SK-N-SH (cell line): ENCODE measurements around the gene AKAP10.
A peak's percentile ranks its signal among the peaks of the same experiment; 100 is the strongest.

Experiments used
- CTCF ChIP-seq: fragments of 200-600 bp; sonication (generic); IDR thresholded peaks from 2 replicates; pipeline ENCODE4 v1.6.1; 2017; ENCODE audit warnings: antibody characterized with exemption, mild to moderate bottlenecking, moderate library complexity
- ELF1 ChIP-seq: IDR thresholded peaks from 2 replicates; pipeline ENCODE4 v1.4.0; 2012
- MAX ChIP-seq: IDR thresholded peaks from 2 replicates; pipeline ENCODE4 v1.4.0; 2012; ENCODE audit warnings: low read depth
- NFIC ChIP-seq: IDR thresholded peaks from 2 replicates; pipeline ENCODE4 v1.4.0; 2012; ENCODE audit warnings: borderline replicate concordance
- POLR2AphosphoS5 ChIP-seq: IDR thresholded peaks from 2 replicates; pipeline ENCODE4 v1.6.1; 2012; ENCODE audit warnings: low read depth, low read length
- RAD21 ChIP-seq: IDR thresholded peaks from 2 replicates; pipeline ENCODE4 v1.6.1; 2012; ENCODE audit warnings: mild to moderate bottlenecking, low read length
- USF2 ChIP-seq: fragments of 150-350 bp; IDR thresholded peaks from 2 replicates; pipeline ENCODE4 v1.6.1; 2017; ENCODE audit warnings: antibody characterized with exemption, low read length, low read depth, borderline replicate concordance

- peak; percentile 65; the same call in 1 of the 2 replicates for TF ChIP-seq ELF1
- no peak for TF ChIP-seq RAD21
- TF ChIP-seq CTCF, result no peak
- peak; percentile 80 for TF ChIP-seq POLR2AphosphoS5
- no peak for TF ChIP-seq NFIC
- TF ChIP-seq MAX, result peak; percentile 98
- peak; percentile 74 for TF ChIP-seq USF2
Observed at GRCh38 chr17:19977293-19978208, at the start of gene AKAP10.
